WI38 (cell line): ENCODE measurements around the gene TCF12.

ENCODE experiments used
- H3K4me3 ChIP-seq: 2 replicates; pipeline ENCODE4 v1.5.1; 2011; ENCODE audit warnings: low read depth, mild to moderate bottlenecking, control low read depth, low read length
- CTCF ChIP-seq: IDR thresholded peaks from 2 replicates; pipeline ENCODE4 v1.5.1; 2012; ENCODE audit warnings: low read depth, mild to moderate bottlenecking, control low read depth, low read length

Gene TCF12

DNA sequence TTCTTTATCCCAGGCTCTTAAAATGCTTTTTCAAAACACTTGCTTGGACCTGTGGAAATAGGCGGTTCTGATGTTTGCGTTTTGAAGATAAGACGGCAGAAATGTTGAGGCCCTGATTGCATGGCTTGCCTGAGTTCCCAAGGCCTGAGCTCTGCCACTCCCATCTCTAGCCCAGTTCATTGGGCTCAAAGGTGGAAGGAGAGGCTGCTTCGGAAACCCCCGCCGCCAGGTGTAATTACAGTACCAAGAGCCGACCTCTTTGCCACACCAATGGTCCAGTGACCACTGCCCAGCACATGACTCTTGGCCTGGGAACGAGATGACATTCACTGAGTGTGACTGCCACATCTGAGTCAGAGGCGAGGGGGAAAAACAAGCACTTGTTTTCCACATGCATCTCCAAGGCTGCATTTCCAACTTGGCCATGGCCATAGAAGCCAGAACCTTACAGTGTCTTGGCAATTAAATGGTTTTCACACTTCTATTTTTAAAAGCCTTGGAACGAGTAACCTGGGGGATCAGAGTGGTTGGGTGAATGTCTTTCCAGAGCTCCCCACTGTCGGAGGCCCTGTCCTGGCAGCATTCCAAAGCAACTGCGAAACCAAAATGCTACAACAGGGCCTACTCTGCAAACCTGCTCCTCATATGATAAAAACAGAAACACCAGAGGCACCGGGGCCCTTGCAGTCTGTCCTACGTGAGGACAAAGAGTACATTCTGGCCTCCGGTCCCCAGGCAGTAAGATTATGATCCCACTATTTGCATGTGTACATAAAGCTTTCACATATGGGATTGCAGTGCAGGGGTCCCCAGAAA, 394.1 kb downstream of the TCF12 start:
- no peak for TF ChIP-seq CTCF
- no peak overlapping the region for H3K4me3 ChIP-seq

DNA sequence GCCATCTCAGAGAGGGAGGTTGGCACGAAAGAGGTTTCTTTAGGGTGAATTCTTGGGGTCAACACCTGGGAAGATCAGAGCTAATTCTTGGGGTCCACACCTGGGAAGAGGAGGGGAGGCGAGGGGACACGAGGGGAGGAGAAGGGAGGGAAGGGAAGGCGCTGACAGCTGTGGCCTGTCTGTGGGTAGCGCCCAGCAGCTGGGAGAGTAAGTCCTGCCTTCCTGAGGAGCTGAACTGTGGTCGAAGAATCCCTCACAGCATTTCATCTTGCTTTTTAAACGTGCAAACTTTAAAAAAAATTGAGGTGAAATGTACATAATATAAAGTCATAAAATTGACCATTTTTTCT, 394.7 kb downstream of the TCF12 start:
- TF ChIP-seq CTCF, result no peak

GRCh38 chr15:57314221-57314620, 395.8 kb downstream of the TCF12 start:
- H3K4me3 ChIP-seq, result no peak overlapping the region
- TF ChIP-seq CTCF, result no peak

More for the DNA sequence above, 394.7 kb downstream of the TCF12 start:
- H3K4me3 ChIP-seq, result no peak overlapping the region

- TF ChIP-seq CTCF, result no peak
- H3K4me3 ChIP-seq, result no peak overlapping the region
Measured at GRCh38 chr15:57316451-57316850, 398.0 kb downstream of the TCF12 start.

DNA sequence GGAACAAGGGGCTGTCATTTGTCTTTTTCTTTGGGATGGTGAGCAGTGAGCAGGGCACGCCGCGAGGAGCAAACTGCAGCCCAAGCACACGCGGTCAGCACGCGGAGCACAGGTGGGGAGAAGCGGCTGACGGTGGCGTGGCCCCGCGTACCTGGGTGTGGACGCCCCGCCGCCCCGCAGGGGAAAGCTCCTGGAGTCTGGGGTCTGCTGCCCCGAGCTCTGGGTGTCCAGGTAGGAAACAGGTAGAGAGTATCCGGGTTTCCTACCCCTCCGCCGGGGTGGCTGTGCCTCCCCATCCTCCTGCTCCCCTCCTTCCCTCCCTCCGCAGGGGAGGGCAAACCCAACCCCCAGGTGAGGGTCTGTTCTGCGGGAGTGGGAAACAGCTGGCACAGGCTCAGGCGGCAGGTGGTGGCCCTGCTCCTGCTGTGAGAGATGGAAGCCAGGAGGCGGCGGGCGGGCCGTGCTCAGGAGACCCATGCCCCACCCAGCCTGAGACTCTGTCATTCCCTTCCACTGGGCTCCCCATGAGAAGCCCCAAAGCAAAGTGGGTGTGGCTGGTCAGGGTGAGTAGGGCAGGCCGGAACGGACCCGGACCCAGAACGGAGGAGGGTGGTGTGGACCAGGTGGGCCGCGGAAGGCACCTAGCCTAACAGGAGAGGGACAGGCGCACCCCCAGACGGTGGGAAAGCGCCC, 400.9 kb downstream of the TCF12 start:
- no peak for TF ChIP-seq CTCF
- H3K4me3 ChIP-seq, result no peak overlapping the region

- no peak overlapping the region for H3K4me3 ChIP-seq
- no peak for TF ChIP-seq CTCF
Measured at GRCh38 chr15:57319919-57320560, 401.6 kb downstream of the TCF12 start.

DNA sequence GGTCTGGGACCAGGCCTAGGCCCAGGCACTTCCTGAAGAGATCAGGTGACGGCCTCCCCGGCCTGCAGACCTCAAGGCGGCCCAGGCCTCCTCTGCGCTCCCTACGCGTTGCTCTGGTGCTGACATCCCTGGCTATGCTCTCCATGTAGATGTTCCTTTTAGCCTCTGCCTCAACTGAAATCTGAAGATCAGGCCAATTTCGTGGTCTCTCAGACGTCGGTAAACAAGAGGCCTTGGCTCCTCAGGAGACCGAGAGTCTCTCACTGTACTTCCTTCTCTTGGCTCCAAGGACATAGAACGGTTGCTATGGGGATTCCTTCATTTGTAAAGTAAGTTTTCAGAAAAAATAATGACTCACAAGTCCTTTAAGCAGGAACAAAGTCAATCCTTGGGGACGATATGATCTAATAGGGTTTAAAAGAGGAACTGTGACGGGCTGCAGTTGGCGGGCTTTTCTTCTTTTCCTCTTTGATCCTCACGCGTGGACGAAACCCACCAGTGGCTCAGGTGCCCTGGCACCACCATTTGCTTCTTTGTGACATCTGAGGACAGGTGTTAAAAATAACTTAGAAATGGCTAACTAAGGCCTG, 402.3 kb downstream of the TCF12 start:
- no peak for TF ChIP-seq CTCF
- no peak overlapping the region for H3K4me3 ChIP-seq
